ENCODE measurements around the gene RPS27L. TPM values are rescaled to one million over a fixed set of nuclear protein-coding genes. Genes with fewer than 3 reads are reported as not detected.
"Not testable (repeated sequence)": the region's sequence is repeated elsewhere in the genome, so short reads cannot be mapped to it uniquely, and the experiment has no call there.

Gene RPS27L
- total RNA-seq, 1 experiment from 2014 or later: 77.0 TPM

- TF ChIP-seq CTCF (conservative IDR thresholded peaks at IDR 0.05): no peak
- TF ChIP-seq EZH2 (IDR thresholded peaks at IDR 0.05; ENCODE audit: low read depth): no peak
- Histone ChIP-seq H4K20me1 (ENCODE audit: insufficient read depth) (no peaks in the 10 kb centered on the region), H3K27ac (no peak overlapping the region), H3K9me2 (ENCODE audit: insufficient read depth) (no peaks in the 10 kb centered on the region), H3K9me3 (ENCODE audit: insufficient read depth, low read depth) (no peaks in the 10 kb centered on the region), H3K27me3 (ENCODE audit: insufficient read depth, low read depth) (no peaks in the 10 kb centered on the region), H3F3A (ENCODE audit: insufficient read depth, low read depth) (peaks cover 12% of the 10 kb centered on the region), H3K4me3 (no peak overlapping the region), H3K36me3 (ENCODE audit: low read depth) (no peaks in the 10 kb centered on the region), H3K4me1 (replicated peaks; ENCODE audit: insufficient read depth) (peaks cover 8% of the 10 kb centered on the region; the same call in 1 of the 2 replicates), H3K4me2 (no peak overlapping the region), H3K79me2 (ENCODE audit: low read depth) (no peaks in the 10 kb centered on the region), H2AFZ (no peak overlapping the region)
- no TSS peak for BruUV-seq (replicated peaks)
- ChIA-PET CTCF (no interaction called here), POLR2A (ENCODE audit: unreplicated experiment) (interaction anchor here (0.6 kb wide), 1 partner anchor 53 kb away, joined by 3 read pairs; the partner anchor contains the start of gene RPS27L)
- intact Hi-C loops (cut with micrococcal nuclease; ENCODE audit: unreplicated experiment): no loop called here
- no peak for DNase-seq
Observed at GRCh38 chr15:63104727-63105126, 52.5 kb downstream of the RPS27L start.

GRCh38 chr15:63103416-63103815, 53.9 kb downstream of the RPS27L start:
- Histone ChIP-seq H4K20me1 (ENCODE audit: insufficient read depth) (no peaks in the 10 kb centered on the region), H3K9me2 (ENCODE audit: insufficient read depth) (no peaks in the 10 kb centered on the region), H2AFZ (no peak overlapping the region), H3K27me3 (ENCODE audit: insufficient read depth, low read depth) (no peaks in the 10 kb centered on the region), H3K9me3 (ENCODE audit: insufficient read depth, low read depth) (no peaks in the 10 kb centered on the region), H3K4me1 (replicated peaks; ENCODE audit: insufficient read depth) (peaks cover 4% of the 10 kb centered on the region; the same call in 1 of the 2 replicates), H3K27ac (no peak overlapping the region), H3K36me3 (ENCODE audit: low read depth) (no peaks in the 10 kb centered on the region), H3K4me2 (no peak overlapping the region), H3K4me3 (no peak overlapping the region), H3K79me2 (ENCODE audit: low read depth) (no peaks in the 10 kb centered on the region), H3F3A (ENCODE audit: insufficient read depth, low read depth) (peaks cover 11% of the 10 kb centered on the region)
- no TSS peak for BruUV-seq (replicated peaks)
- TF ChIP-seq CTCF (conservative IDR thresholded peaks at IDR 0.05): no peak
- TF ChIP-seq EZH2 (IDR thresholded peaks at IDR 0.05; ENCODE audit: low read depth): no peak
- ChIA-PET CTCF (no interaction called here), POLR2A (ENCODE audit: unreplicated experiment) (no interaction called here)
- intact Hi-C loops (cut with micrococcal nuclease; ENCODE audit: unreplicated experiment): no loop called here
- no peak for DNase-seq

- H3K4me2 ChIP-seq; H3K27me3 ChIP-seq (ENCODE audit: insufficient read depth, low read depth); H3K9me3 ChIP-seq (ENCODE audit: insufficient read depth, low read depth); POLR2A ChIA-PET (ENCODE audit: unreplicated experiment); H3K4me1 ChIP-seq (replicated peaks; ENCODE audit: insufficient read depth); BruUV-seq (replicated peaks); H3F3A ChIP-seq (ENCODE audit: insufficient read depth, low read depth); H3K79me2 ChIP-seq (ENCODE audit: low read depth); H3K36me3 ChIP-seq (ENCODE audit: low read depth); H2AFZ ChIP-seq; intact Hi-C loops (cut with micrococcal nuclease; ENCODE audit: unreplicated experiment); H4K20me1 ChIP-seq (ENCODE audit: insufficient read depth); H3K4me3 ChIP-seq; H3K9me2 ChIP-seq (ENCODE audit: insufficient read depth); CTCF ChIA-PET; H3K27ac ChIP-seq; DNase-seq: not testable (repeated sequence)
Observed at GRCh38 chr15:63099581-63099980, 57.7 kb downstream of the RPS27L start.

DNA sequence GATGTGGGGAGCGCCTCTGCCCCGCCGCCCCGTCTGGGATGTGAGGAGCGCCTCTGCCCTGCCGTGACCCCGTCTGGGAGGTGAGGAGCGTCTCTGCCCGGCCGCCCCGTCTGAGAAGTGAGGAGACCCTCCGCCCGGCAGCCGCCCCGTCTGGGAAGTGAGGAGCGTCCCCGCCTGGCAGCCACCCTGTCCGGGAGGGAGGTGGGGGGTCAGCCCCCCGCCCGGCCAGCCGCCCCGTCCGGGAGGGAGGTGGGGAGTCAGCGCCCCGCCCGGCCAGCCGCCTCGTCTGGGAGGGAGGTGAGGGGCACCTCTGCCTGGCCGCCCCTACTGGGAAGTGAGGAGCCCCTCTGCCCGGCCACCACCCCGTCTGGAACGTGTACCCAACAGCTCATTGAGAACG, 58.4 kb downstream of the RPS27L start:
- H3K4me1 ChIP-seq (replicated peaks; ENCODE audit: insufficient read depth); BruUV-seq (replicated peaks); H3K9me3 ChIP-seq (ENCODE audit: insufficient read depth, low read depth); CTCF ChIA-PET; H3K9me2 ChIP-seq (ENCODE audit: insufficient read depth); H3K36me3 ChIP-seq (ENCODE audit: low read depth); H3K4me2 ChIP-seq; H3K27me3 ChIP-seq (ENCODE audit: insufficient read depth, low read depth); intact Hi-C loops (cut with micrococcal nuclease; ENCODE audit: unreplicated experiment); H3K27ac ChIP-seq; H4K20me1 ChIP-seq (ENCODE audit: insufficient read depth); H2AFZ ChIP-seq; DNase-seq; POLR2A ChIA-PET (ENCODE audit: unreplicated experiment); H3K79me2 ChIP-seq (ENCODE audit: low read depth); H3F3A ChIP-seq (ENCODE audit: insufficient read depth, low read depth); H3K4me3 ChIP-seq: not testable (repeated sequence)

Other genes starting within 250 kb of the RPS27L start
- 174 and 225 TPM in 2 replicates for gene TPM1, start 114.7 kb downstream of the RPS27L start, total RNA-seq (2021)
- 13.4 and 17.1 TPM in 2 replicates for gene LACTB, start 35.6 kb downstream of the RPS27L start, total RNA-seq (2021)
- 19.3 and 20.9 TPM in 2 replicates for gene RAB8B, start 32.1 kb upstream of the RPS27L start, total RNA-seq (2021)
- gene APH1B, start 120.1 kb upstream of the RPS27L start, total RNA-seq (2021): 4.9 and 5.8 TPM in 2 replicates
- 3.8 and 4.6 TPM in 2 replicates for gene CA12, start 224.4 kb upstream of the RPS27L start, total RNA-seq (2021)